Activated CD4-positive, alpha-beta T cell treated with anti-CD3 and anti-CD28 coated beads, Interleukin-2, amount 10 ng/mL, durations not matched to agents 24 days and 14 days (primary cell): ENCODE results near the gene DYNLT2B. TPM values are rescaled to one million over a fixed set of nuclear protein-coding genes. Genes with fewer than 3 reads are reported as not detected.
"Not testable (repeated sequence)": the region's sequence is repeated elsewhere in the genome, so short reads cannot be mapped to it uniquely, and the experiment has no call there.

ENCODE experiments used
- DNase-seq: peaks from one replicate; pipeline ENCODE4 v3.0.0; 2022
- H3K27ac Mint-ChIP-seq: one replicate; pipeline ENCODE4 v1.8.0; 2022; ENCODE audit warnings: mild to moderate bottlenecking, mixed read lengths
- H3K27me3 Mint-ChIP-seq: one replicate; pipeline ENCODE4 v1.8.0; 2022; ENCODE audit warnings: mixed read lengths
- H3K36me3 Mint-ChIP-seq: one replicate; pipeline ENCODE4 v1.8.0; 2022; ENCODE audit warnings: low read depth, mild to moderate bottlenecking, mixed read lengths
- H3K4me1 Mint-ChIP-seq: one replicate; pipeline ENCODE4 v1.8.0; 2021; ENCODE audit warnings: mixed read lengths
- H3K4me3 Mint-ChIP-seq: one replicate; pipeline ENCODE4 v1.8.0; 2022; ENCODE audit warnings: mild to moderate bottlenecking, moderate library complexity, mixed read lengths
- H3K9me3 Mint-ChIP-seq: one replicate; pipeline ENCODE4 v1.8.0; 2021; ENCODE audit warnings: mixed read lengths
- intact Hi-C: fragments of 100-400 bp; cut with micrococcal nuclease; formaldehyde crosslinking; loops from one replicate; pipeline ENCODE4 v1.15.1; 2023
- total RNA-seq: library from RNA; stranded (reverse); gene quantifications from 2 replicates; pipeline ENCODE4 v1.2.3, GENCODE V29; 2022

DYNLT2B gene
- total RNA-seq, 1 donor from 2014 or later: 11.8 TPM

DNA sequence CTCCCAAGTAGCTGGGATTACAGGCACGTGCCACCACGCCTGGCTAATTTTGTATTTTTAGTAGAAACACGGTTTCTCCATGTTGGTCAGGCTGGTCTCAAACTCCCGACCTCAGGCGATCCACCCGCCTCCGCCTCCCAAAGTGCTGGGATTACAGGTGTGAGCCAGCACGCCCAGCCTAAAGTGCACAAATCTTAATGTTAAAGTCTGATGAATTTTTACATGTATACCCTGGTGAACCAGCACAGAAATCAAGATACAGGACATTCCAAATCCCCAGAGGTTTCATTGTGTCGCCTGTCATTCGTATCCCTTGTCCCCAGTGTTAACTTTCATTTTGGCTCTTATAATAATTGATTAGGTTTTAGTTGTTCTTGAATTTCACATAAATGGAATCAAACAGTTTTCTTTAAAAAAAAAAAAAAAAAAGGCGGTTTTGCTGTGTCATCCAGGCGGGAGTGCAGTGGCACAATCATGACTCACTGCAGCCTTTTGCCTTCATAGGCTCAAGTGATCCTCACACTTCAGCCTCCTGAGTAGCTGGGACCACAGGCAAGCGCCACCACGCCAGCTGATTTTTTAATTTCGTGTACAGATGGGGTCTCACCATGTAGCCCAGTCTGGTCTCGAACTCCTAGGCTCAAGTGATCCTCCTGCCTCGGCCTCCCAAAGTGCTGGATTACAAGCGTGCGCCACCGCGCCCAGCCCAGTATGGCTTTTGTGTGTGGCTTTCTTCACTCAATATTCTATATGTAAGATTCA is 21.6 kb upstream of the DYNLT2B start:
- Mint-ChIP-seq H3K27me3 (peaks cover 2% of the 10 kb centered on the region), H3K9me3 (no peaks in the 10 kb centered on the region), H3K4me3 (no peak overlapping the region), H3K36me3 (no peaks in the 10 kb centered on the region), H3K27ac (no peak overlapping the region), H3K4me1 (peaks cover 2% of the 10 kb centered on the region)
- intact Hi-C loops: no loop called here
- DNase-seq: no peak

GRCh38 chr3:196339044-196339443 is 21.0 kb upstream of the DYNLT2B start:
- no peak for DNase-seq
- intact Hi-C loops: no loop called here
- Mint-ChIP-seq H3K4me1 (no peaks in the 10 kb centered on the region), H3K27ac (no peak overlapping the region), H3K27me3 (peaks cover 2% of the 10 kb centered on the region), H3K9me3 (no peaks in the 10 kb centered on the region), H3K36me3 (no peaks in the 10 kb centered on the region), H3K4me3 (no peak overlapping the region)

- Mint-ChIP-seq H3K36me3 (no peaks in the 10 kb centered on the region), H3K27ac (no peak overlapping the region), H3K9me3 (no peaks in the 10 kb centered on the region), H3K4me3 (no peak overlapping the region), H3K27me3 (peaks cover 5% of the 10 kb centered on the region), H3K4me1 (no peaks in the 10 kb centered on the region)
- no peak for DNase-seq
- intact Hi-C loops: no loop called here
Observed at GRCh38 chr3:196336319-196337145, 18.5 kb upstream of the DYNLT2B start.

GRCh38 chr3:196335503-196335948 is 17.5 kb upstream of the DYNLT2B start:
- no peak for DNase-seq
- Mint-ChIP-seq H3K36me3 (no peaks in the 10 kb centered on the region), H3K27ac (no peak overlapping the region), H3K4me3 (no peak overlapping the region), H3K9me3 (no peaks in the 10 kb centered on the region), H3K4me1 (no peaks in the 10 kb centered on the region), H3K27me3 (peaks cover 3% of the 10 kb centered on the region)
- intact Hi-C loops: no loop called here

GRCh38 chr3:196334982-196335381 is 16.9 kb upstream of the DYNLT2B start:
- no peak for DNase-seq
- no peaks in the 10 kb centered on the region for H3K9me3 Mint-ChIP-seq
- H3K36me3 Mint-ChIP-seq: no peaks in the 10 kb centered on the region
- no peak overlapping the region for H3K27ac Mint-ChIP-seq
- no peaks in the 10 kb centered on the region for H3K4me1 Mint-ChIP-seq
- H3K27me3 Mint-ChIP-seq: peaks cover 6% of the 10 kb centered on the region
- intact Hi-C loops: no loop called here
- no peak overlapping the region for H3K4me3 Mint-ChIP-seq

GRCh38 chr3:196332168-196332567 is 14.1 kb upstream of the DYNLT2B start:
- H3K27ac Mint-ChIP-seq: no peak overlapping the region
- no peak for DNase-seq
- H3K9me3 Mint-ChIP-seq: no peaks in the 10 kb centered on the region
- H3K36me3 Mint-ChIP-seq: no peaks in the 10 kb centered on the region
- no peaks in the 10 kb centered on the region for H3K4me1 Mint-ChIP-seq
- H3K4me3 Mint-ChIP-seq: no peak overlapping the region
- intact Hi-C loops: no loop called here
- H3K27me3 Mint-ChIP-seq: peaks cover 13% of the 10 kb centered on the region

DNA sequence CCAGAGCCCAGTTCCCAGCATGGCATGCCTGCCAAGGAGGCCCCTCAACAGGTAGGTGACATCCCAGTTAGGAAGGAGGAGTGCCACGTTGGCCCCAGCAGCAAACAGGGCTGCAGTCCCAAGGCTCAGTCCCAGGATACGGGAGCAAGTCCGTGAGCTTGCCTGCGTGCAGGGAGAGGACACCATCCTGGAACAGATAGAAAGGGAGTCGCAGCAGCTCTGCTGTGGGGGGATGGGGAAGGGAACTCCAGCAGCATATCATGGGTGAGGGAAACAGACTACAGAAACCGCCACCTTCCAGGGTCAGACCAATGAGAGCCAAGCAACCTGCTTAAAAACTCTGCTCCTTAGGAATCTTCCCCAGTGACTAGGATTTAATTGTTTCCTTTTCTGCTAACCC is 9.4 kb upstream of the DYNLT2B start:
- H3K9me3 Mint-ChIP-seq: no peaks in the 10 kb centered on the region
- H3K36me3 Mint-ChIP-seq: no peaks in the 10 kb centered on the region
- peaks cover 10% of the 10 kb centered on the region for H3K27me3 Mint-ChIP-seq
- no peak for DNase-seq
- no peak overlapping the region for H3K4me3 Mint-ChIP-seq
- H3K4me1 Mint-ChIP-seq: no peaks in the 10 kb centered on the region
- intact Hi-C loops: no loop called here
- H3K27ac Mint-ChIP-seq: no peak overlapping the region

- peaks cover 10% of the 10 kb centered on the region for H3K27me3 Mint-ChIP-seq
- H3K27ac Mint-ChIP-seq: no peak overlapping the region
- no peaks in the 10 kb centered on the region for H3K9me3 Mint-ChIP-seq
- no peak overlapping the region for H3K4me3 Mint-ChIP-seq
- no peaks in the 10 kb centered on the region for H3K36me3 Mint-ChIP-seq
- no peaks in the 10 kb centered on the region for H3K4me1 Mint-ChIP-seq
- no peak for DNase-seq
- intact Hi-C loops: no loop called here
Observed at GRCh38 chr3:196326936-196327335, 8.9 kb upstream of the DYNLT2B start.

- peaks cover 6% of the 10 kb centered on the region for H3K4me1 Mint-ChIP-seq
- H3K4me3 Mint-ChIP-seq: no peak overlapping the region
- intact Hi-C loops: no loop called here
- H3K27ac Mint-ChIP-seq: no peak overlapping the region
- no peaks in the 10 kb centered on the region for H3K36me3 Mint-ChIP-seq
- no peaks in the 10 kb centered on the region for H3K9me3 Mint-ChIP-seq
- H3K27me3 Mint-ChIP-seq: peaks cover 4% of the 10 kb centered on the region
- DNase-seq: no peak
Observed at GRCh38 chr3:196323691-196324090, 5.7 kb upstream of the DYNLT2B start.

DNA sequence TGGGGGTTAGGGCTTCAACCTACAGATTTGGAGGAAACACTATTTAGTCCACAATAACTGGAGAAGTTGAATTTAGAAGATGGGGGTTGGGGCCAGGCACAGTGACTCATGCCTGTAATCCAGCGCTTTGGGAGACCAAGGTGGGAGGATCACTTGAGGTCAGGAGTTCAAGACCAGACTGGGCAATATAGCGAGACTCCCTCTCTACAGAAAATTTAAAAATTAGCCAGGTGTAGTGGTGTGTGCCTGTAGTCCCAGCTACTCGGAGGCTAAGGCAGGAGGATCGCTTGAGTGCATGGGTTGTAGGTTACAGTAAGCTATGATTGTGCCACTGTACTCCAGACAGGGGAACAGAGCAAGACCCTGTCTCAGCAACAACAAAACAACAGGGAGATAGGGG is 5.0 kb upstream of the DYNLT2B start:
- Mint-ChIP-seq H3K36me3 (no peaks in the 10 kb centered on the region), H3K9me3 (no peaks in the 10 kb centered on the region), H3K4me1 (peaks cover 6% of the 10 kb centered on the region), H3K27ac (no peak overlapping the region), H3K27me3 (peaks cover 2% of the 10 kb centered on the region), H3K4me3 (no peak overlapping the region)
- intact Hi-C loops: no loop called here
- DNase-seq: no peak

- Mint-ChIP-seq H3K27me3 (no peaks in the 10 kb centered on the region), H3K4me1 (peaks cover 11% of the 10 kb centered on the region), H3K27ac (no peak overlapping the region), H3K4me3 (no peak overlapping the region), H3K9me3 (no peaks in the 10 kb centered on the region), H3K36me3 (peaks cover 4% of the 10 kb centered on the region)
- DNase-seq: no peak
- intact Hi-C loops: no loop called here
Observed at GRCh38 chr3:196321162-196321561, 3.1 kb upstream of the DYNLT2B start.

- H3K9me3 Mint-ChIP-seq: no peaks in the 10 kb centered on the region
- no peak overlapping the region for H3K27ac Mint-ChIP-seq
- intact Hi-C loops: no loop called here
- H3K4me3 Mint-ChIP-seq: no peak overlapping the region
- peaks cover 11% of the 10 kb centered on the region for H3K4me1 Mint-ChIP-seq
- peaks cover 4% of the 10 kb centered on the region for H3K36me3 Mint-ChIP-seq
- no peak for DNase-seq
- no peaks in the 10 kb centered on the region for H3K27me3 Mint-ChIP-seq
Observed at GRCh38 chr3:196320137-196320536, 2.1 kb upstream of the DYNLT2B start.

- H3K36me3 Mint-ChIP-seq, H3K9me3 Mint-ChIP-seq, H3K27me3 Mint-ChIP-seq, DNase-seq: not testable (repeated sequence)
- H3K4me3 Mint-ChIP-seq: peak overlapping the region; percentile 95
- H3K4me1 Mint-ChIP-seq: peaks cover 11% of the 10 kb centered on the region
- H3K27ac Mint-ChIP-seq: peak overlapping the region; percentile 98
- intact Hi-C loops: loop anchor here (5.0 kb wide), 1 partner anchor 200 kb away; the partner anchor contains the start of gene SMCO1
Observed at GRCh38 chr3:196316799-196317686, 997 bp downstream of the DYNLT2B start.
